Right renal cortex interstitium (tissue), 3 donors: ENCODE measurements around the gene ARL4A. TPM values are rescaled to one million over a fixed set of nuclear protein-coding genes. Genes with fewer than 3 reads are reported as not detected.
A peak's percentile ranks its signal among the peaks of the same experiment; 100 is the strongest.
"Not testable (repeated sequence)": the region's sequence is repeated elsewhere in the genome, so short reads cannot be mapped to it uniquely, and the experiment has no call there.

ENCODE experiments used
- DNase-seq, 3 donors: peaks; one replicate each; pipeline ENCODE4 v3.0.0-alpha.2; 2013; ENCODE audit warnings: low read depth in 3 of 3, low spot score in 2 of 3
- polyA plus RNA-seq, 3 donors: library from polyadenylated mRNA; unstranded; fragments of 120-200 nt; gene quantifications; one replicate each; pipeline ENCODE4 v1.2.1, GENCODE V29; 2013; ENCODE audit not compliant: insufficient read length in 3 of 3

The ARL4A gene
- polyA plus RNA-seq: 10 to 100 TPM; 35.8 to 38.9 (median 37.7) TPM

- peak; percentile 96 to 98 (median 97) for DNase-seq
Measured at GRCh38 chr7:12686891-12687717, at the start of gene ARL4A. Gene ARL4A, plus strand, starts transcription at chr7:12687633. Its CDS starts 622 bp downstream, at chr7:12688255.

GRCh38 chr7:12637819-12638592, 49.4 kb upstream of the ARL4A start:
- no peak for DNase-seq

GRCh38 chr7:12638851-12639456, 48.5 kb upstream of the ARL4A start:
- no peak for DNase-seq

- no peak for DNase-seq
Measured at GRCh38 chr7:12640299-12641096, 46.9 kb upstream of the ARL4A start.

- no peak for DNase-seq
Measured at GRCh38 chr7:12641196-12641595, 46.2 kb upstream of the ARL4A start.

GRCh38 chr7:12642508-12642907, 44.9 kb upstream of the ARL4A start:
- no peak for DNase-seq

- no peak for DNase-seq
Measured at GRCh38 chr7:12643001-12643643, 44.3 kb upstream of the ARL4A start.

- no peak for DNase-seq
Measured at GRCh38 chr7:12643644-12644043, 43.8 kb upstream of the ARL4A start.

GRCh38 chr7:12645212-12645611, 42.2 kb upstream of the ARL4A start:
- not testable (repeated sequence) for DNase-seq

GRCh38 chr7:12646139-12646538, 41.3 kb upstream of the ARL4A start:
- DNase-seq: no peak

GRCh38 chr7:12647364-12648219, 39.8 kb upstream of the ARL4A start:
- no peak for DNase-seq

- DNase-seq: no peak
Measured at GRCh38 chr7:12648704-12649261, 38.6 kb upstream of the ARL4A start.

- no peak for DNase-seq
Measured at GRCh38 chr7:12649348-12649747, 38.1 kb upstream of the ARL4A start.

- no peak for DNase-seq
Measured at GRCh38 chr7:12650080-12650479, 37.4 kb upstream of the ARL4A start.

- no peak for DNase-seq
Measured at GRCh38 chr7:12653110-12653509, 34.3 kb upstream of the ARL4A start.

GRCh38 chr7:12653518-12653917, 33.9 kb upstream of the ARL4A start:
- DNase-seq: no peak

- no peak for DNase-seq
Measured at GRCh38 chr7:12655161-12655560, 32.3 kb upstream of the ARL4A start.

GRCh38 chr7:12660423-12660822, 27.0 kb upstream of the ARL4A start:
- DNase-seq: not testable (repeated sequence)

- DNase-seq: not testable (repeated sequence)
Measured at GRCh38 chr7:12660986-12661385, 26.4 kb upstream of the ARL4A start.
